RPMI7951 (cell line): ENCODE measurements around the gene PTCD2. TPM values are rescaled to one million over a fixed set of nuclear protein-coding genes. Genes with fewer than 3 reads are reported as not detected.
A peak's percentile ranks its signal among the peaks of the same experiment; 100 is the strongest.
"Not testable (repeated sequence)": the region's sequence is repeated elsewhere in the genome, so short reads cannot be mapped to it uniquely, and the experiment has no call there.

ENCODE experiments used
- DNase-seq: peaks from one replicate; pipeline ENCODE4 v3.0.0-alpha.2; 2012; ENCODE audit warnings: low read depth
- total RNA-seq: library from RNA; depleted of rRNA; stranded (reverse); fragments of >200 nt; shearing (Covaris generic); gene quantifications from 2 replicates; pipeline ENCODE4 v1.2.3, GENCODE V29; 2014

PTCD2 gene
- total RNA-seq, 1 experiment from 2014 or later: 15.3 TPM

- peak; percentile 87 for DNase-seq
Observed at GRCh38 chr5:72379936-72380335, 59.8 kb downstream of the PTCD2 start.

GRCh38 chr5:72380492-72381274 lies 60.5 kb downstream of the PTCD2 start:
- DNase-seq: no peak

- DNase-seq: peak; percentile 20
Observed at GRCh38 chr5:72383280-72383679, 63.1 kb downstream of the PTCD2 start.

- no peak for DNase-seq
Observed at GRCh38 chr5:72383726-72384125, 63.6 kb downstream of the PTCD2 start.

- DNase-seq: no peak
Observed at GRCh38 chr5:72386639-72387038, 66.5 kb downstream of the PTCD2 start.

GRCh38 chr5:72387985-72388384 lies 67.8 kb downstream of the PTCD2 start:
- DNase-seq: peak; percentile 71

- no peak for DNase-seq
Observed at GRCh38 chr5:72388646-72389045, 68.5 kb downstream of the PTCD2 start.

- no peak for DNase-seq
Observed at GRCh38 chr5:72390836-72391235, 70.7 kb downstream of the PTCD2 start.

- DNase-seq: peak; percentile 40
Observed at GRCh38 chr5:72392326-72392733, 72.2 kb downstream of the PTCD2 start.

- DNase-seq: no peak
Observed at GRCh38 chr5:72393052-72393451, 72.9 kb downstream of the PTCD2 start.

GRCh38 chr5:72394688-72395087 lies 74.5 kb downstream of the PTCD2 start:
- peak; percentile 49 for DNase-seq

GRCh38 chr5:72397836-72398235 lies 77.7 kb downstream of the PTCD2 start:
- peak; percentile 33 for DNase-seq

- no peak for DNase-seq
Observed at GRCh38 chr5:72400950-72401349, 80.8 kb downstream of the PTCD2 start.

- peak; percentile 85 for DNase-seq
Observed at GRCh38 chr5:72402381-72402890, 82.3 kb downstream of the PTCD2 start.

- peak; percentile 47 for DNase-seq
Observed at GRCh38 chr5:72402959-72403628, 82.9 kb downstream of the PTCD2 start.

GRCh38 chr5:72404771-72405170 lies 84.6 kb downstream of the PTCD2 start:
- DNase-seq: not testable (repeated sequence)

GRCh38 chr5:72407078-72407477 lies 86.9 kb downstream of the PTCD2 start:
- no peak for DNase-seq

GRCh38 chr5:72407541-72407940 lies 87.4 kb downstream of the PTCD2 start:
- peak; percentile 62 for DNase-seq

GRCh38 chr5:72408127-72408526 lies 88.0 kb downstream of the PTCD2 start:
- no peak for DNase-seq

GRCh38 chr5:72408603-72409002 lies 88.4 kb downstream of the PTCD2 start:
- no peak for DNase-seq

GRCh38 chr5:72410688-72411295 lies 90.6 kb downstream of the PTCD2 start:
- no peak for DNase-seq

- peak; percentile 19 for DNase-seq
Observed at GRCh38 chr5:72412283-72413055, 92.3 kb downstream of the PTCD2 start.
